SK-N-MC (cell line): ENCODE data around the gene SASH1.

Experiments
- EZH2 ChIP-seq: fragments of 200-600 bp; sonication (generic); IDR thresholded peaks from one replicate; pipeline ENCODE4 v1.6.1; 2017; ENCODE audit warnings: antibody characterized with exemption
- FOXP2 ChIP-seq: optimal IDR thresholded peaks from 2 replicates; pipeline ENCODE3; 2011; ENCODE audit warnings: mild to moderate bottlenecking, moderate library complexity; ENCODE audit not compliant: insufficient read depth; ENCODE audit errors: extremely low read length, control extremely low read depth
- POLR2AphosphoS5 ChIP-seq: IDR thresholded peaks from 2 replicates; pipeline ENCODE4 v1.6.1; 2012; ENCODE audit warnings: mild to moderate bottlenecking, low read depth, low read length, borderline replicate concordance

- no peak for TF ChIP-seq POLR2AphosphoS5
- no peak for TF ChIP-seq EZH2
- no peak for TF ChIP-seq FOXP2
Measured at GRCh38 chr6:148322704-148323103, 19.9 kb upstream of the SASH1 start.
